BE2C (cell line): Measurements from ENCODE around the gene ASTL.

Experiments
- DNase-seq: peaks from one replicate; pipeline ENCODE4 v3.0.0-alpha.2; 2020
- H3K27me3 ChIP-seq: fragments of 250-450 bp; sonication (Bioruptor Pico); 2 replicates; pipeline ENCODE4 v1.5.1; 2020; ENCODE audit warnings: mild to moderate bottlenecking
- H3K36me3 ChIP-seq: fragments of 250-450 bp; sonication (Bioruptor Pico); 2 replicates; pipeline ENCODE4 v1.5.1; 2020; ENCODE audit warnings: mild to moderate bottlenecking
- H3K4me1 ChIP-seq: fragments of 250-450 bp; sonication (Bioruptor Pico); 2 replicates; pipeline ENCODE4 v1.5.1; 2020
- H3K4me3 ChIP-seq: 2 replicates; pipeline ENCODE4 v1.5.1; 2011; ENCODE audit warnings: low read depth, low read length
- H3K9me3 ChIP-seq: fragments of 250-450 bp; sonication (Bioruptor Pico); 2 replicates; pipeline ENCODE4 v1.5.1; 2020
- TF ChIP-seq, protein P1 (sequence below): IDR thresholded peaks from 2 replicates; pipeline ENCODE4 v1.5.1; 2012; ENCODE audit warnings: mild to moderate bottlenecking, low read depth, low read length

The ASTL gene

DNA sequence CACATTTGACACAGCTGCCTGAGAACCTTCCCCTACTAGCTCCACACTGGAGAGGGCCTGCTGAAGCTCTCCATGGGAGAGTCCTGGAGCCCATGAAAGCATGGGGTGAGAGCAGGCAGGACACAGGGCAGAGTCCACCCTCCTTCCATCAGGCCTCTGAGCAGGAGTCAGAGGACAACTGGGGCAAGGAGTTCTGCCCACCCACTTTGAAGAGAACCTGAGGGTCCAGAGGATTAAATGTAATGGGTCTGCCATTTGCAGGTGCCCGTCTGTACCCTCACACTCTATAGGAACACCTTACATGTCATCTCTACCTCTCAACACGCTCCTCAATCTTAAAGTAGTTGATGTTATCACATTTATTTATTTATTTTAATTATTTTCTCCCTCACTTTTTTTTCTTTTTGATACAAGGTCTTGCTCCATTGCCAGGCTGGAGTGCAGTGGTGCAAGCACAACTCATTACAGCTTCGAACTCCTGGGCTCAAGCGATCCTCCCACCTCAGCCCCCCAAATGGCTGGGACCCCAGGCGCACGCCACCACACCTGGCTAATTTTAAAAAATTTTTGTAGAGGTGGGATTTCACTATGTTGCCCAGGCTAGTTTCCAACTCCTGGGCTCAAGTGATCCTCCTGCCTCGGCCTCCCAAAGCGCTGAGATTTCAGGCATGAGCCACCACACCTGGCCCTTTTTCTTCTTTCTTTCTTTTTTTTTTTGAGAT, 32.1 kb downstream of the ASTL start:
- Histone ChIP-seq H3K4me1 (no peaks in the 10 kb centered on the region), H3K27me3 (no peaks in the 10 kb centered on the region), H3K36me3 (no peaks in the 10 kb centered on the region), H3K4me3 (no peak overlapping the region), H3K9me3 (no peaks in the 10 kb centered on the region)
- TF ChIP-seq, protein P1, sequence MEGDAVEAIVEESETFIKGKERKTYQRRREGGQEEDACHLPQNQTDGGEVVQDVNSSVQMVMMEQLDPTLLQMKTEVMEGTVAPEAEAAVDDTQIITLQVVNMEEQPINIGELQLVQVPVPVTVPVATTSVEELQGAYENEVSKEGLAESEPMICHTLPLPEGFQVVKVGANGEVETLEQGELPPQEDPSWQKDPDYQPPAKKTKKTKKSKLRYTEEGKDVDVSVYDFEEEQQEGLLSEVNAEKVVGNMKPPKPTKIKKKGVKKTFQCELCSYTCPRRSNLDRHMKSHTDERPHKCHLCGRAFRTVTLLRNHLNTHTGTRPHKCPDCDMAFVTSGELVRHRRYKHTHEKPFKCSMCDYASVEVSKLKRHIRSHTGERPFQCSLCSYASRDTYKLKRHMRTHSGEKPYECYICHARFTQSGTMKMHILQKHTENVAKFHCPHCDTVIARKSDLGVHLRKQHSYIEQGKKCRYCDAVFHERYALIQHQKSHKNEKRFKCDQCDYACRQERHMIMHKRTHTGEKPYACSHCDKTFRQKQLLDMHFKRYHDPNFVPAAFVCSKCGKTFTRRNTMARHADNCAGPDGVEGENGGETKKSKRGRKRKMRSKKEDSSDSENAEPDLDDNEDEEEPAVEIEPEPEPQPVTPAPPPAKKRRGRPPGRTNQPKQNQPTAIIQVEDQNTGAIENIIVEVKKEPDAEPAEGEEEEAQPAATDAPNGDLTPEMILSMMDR: no peak
- no peak for DNase-seq

DNA sequence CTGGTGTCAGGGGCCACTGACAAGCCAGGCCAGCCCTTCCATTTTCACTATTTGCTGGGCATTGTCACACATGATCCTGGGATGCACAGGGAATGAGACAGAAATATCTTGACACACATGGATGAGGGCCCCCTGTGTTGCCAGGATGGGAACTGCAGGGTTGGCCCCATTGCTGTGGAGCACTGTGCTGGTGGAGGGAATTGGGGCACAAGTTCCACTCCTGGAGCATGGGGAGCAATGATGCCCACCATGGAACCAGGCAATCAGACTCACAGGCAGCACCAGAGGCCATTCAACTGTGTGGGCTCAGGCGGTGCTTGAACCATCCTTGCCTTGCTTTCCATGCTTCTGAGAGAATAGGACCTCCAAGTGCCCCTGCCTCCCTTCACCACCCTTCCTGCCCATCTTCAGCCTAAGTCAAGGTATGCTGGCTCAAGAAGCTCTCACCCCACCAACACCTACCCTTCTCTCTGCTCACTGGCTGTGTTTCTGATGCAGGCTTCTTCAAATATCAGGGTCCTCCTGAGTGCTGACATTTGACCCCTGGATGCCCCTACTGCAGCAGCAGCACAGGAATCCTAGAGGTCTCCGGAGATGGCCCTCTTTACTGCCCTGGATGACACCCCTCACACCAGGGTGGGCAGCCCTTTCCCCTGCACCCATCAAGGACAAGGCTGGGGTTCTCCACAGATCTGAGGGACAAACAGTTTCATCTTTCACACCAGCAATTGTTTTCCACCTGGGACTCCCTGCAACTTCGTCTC, 33.0 kb downstream of the ASTL start:
- no peaks in the 10 kb centered on the region for H3K27me3 ChIP-seq
- TF ChIP-seq, protein P1: no peak
- H3K36me3 ChIP-seq: no peaks in the 10 kb centered on the region
- H3K4me1 ChIP-seq: no peaks in the 10 kb centered on the region
- no peaks in the 10 kb centered on the region for H3K9me3 ChIP-seq
- DNase-seq: no peak
- H3K4me3 ChIP-seq: no peak overlapping the region

DNA sequence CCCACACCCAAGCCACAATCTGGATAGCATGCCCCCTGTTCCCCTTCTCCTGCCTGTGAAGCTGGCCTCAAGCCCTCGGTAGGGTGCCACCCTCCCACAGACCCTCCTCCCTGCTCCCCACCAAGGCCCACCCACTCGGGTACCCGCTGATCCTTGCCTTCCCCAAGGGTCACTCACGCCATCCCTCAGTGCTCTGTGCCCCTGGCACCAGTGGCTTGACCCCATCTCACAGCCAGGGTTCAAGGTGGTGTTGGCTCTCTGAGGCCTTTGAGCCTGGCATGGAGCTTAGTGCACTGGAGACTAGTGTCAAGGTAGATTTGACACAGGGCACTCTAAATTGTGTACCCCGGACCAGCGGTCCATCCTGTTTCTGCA, 33.8 kb downstream of the ASTL start:
- no peaks in the 10 kb centered on the region for H3K4me1 ChIP-seq
- H3K4me3 ChIP-seq: no peak overlapping the region
- H3K27me3 ChIP-seq: no peaks in the 10 kb centered on the region
- H3K36me3 ChIP-seq: no peaks in the 10 kb centered on the region
- no peak for DNase-seq
- TF ChIP-seq, protein P1: no peak
- no peaks in the 10 kb centered on the region for H3K9me3 ChIP-seq

DNA sequence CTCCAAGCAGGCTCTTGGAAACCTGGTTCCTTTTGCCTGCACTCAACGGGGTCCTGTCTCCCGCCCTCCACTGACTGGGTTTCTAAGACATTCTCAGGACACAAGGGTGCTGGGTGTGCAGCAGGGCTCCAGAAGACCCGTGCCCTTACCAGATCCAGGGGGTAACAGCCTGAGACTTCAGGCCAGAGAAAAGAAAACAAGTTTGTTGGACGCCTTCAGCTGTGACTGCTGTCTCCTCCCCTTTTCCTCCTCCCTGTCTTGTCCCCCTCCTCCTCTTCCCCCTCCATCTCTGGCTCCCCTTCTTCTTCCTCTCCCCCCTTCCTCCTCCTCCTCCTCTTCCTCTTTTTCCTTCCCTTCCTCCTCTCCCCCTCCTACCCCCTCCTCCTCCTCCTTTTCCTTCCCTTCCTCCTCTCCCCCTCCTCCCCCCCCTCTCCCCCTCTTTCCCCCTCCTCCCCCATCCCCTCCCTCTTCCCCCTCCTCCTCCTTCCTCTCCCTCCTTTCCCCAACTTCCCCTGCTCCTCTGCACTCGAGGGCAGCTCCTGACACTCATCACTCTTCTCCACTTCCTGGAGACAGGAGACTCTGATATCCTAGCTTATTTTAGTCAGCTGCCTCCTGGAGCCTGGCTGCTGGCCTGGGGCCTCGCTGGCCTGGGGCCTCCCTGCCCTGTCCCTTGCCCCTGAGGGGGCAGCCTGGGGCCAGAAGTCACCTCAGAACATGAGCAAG, 34.4 kb downstream of the ASTL start:
- Histone ChIP-seq H3K36me3 (no peaks in the 10 kb centered on the region), H3K9me3 (no peaks in the 10 kb centered on the region), H3K4me1 (no peaks in the 10 kb centered on the region), H3K4me3 (no peak overlapping the region), H3K27me3 (no peaks in the 10 kb centered on the region)
- TF ChIP-seq, protein P1: no peak
- DNase-seq: no peak

DNA sequence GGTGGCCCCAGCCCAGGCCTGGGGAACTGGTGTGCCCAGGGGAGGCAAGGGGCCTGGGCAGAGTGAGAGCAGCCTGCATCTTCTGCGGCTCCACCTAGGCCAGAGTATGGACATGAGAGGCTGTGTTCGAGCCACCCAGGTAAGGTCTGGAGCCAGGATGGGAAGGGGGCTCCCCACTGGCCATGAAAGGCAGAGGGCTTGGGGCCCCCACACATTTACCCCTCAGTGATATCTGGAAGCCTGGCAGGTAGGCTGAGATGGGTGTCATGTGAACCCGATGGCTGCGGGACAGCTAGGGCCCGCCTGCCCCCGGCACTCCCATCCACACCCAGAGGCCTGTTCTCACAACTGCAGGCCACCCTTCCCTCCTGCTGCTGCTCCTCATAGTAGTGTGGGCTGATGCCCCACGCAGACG, 35.1 kb downstream of the ASTL start:
- no peaks in the 10 kb centered on the region for H3K27me3 ChIP-seq
- no peak for DNase-seq
- no peak overlapping the region for H3K4me3 ChIP-seq
- H3K4me1 ChIP-seq: no peaks in the 10 kb centered on the region
- TF ChIP-seq, protein P1: no peak
- H3K36me3 ChIP-seq: no peaks in the 10 kb centered on the region
- no peaks in the 10 kb centered on the region for H3K9me3 ChIP-seq
